ENCODE data around the gene TMEM151B.

GRCh38 chr6:44221291-44221960 is 48.8 kb upstream of the TMEM151B start:
- TF ChIP-seq CTCF (conservative IDR thresholded peaks at IDR 0.05; ENCODE audit: low read depth, low read length) (peak; percentile 73), EZH2 (IDR thresholded peaks at IDR 0.05; ENCODE audit: borderline replicate concordance, low read depth, low read length, poor library complexity, severe bottlenecking) (no peak)
